ENCODE measurements around the gene TMEM164.

DNA sequence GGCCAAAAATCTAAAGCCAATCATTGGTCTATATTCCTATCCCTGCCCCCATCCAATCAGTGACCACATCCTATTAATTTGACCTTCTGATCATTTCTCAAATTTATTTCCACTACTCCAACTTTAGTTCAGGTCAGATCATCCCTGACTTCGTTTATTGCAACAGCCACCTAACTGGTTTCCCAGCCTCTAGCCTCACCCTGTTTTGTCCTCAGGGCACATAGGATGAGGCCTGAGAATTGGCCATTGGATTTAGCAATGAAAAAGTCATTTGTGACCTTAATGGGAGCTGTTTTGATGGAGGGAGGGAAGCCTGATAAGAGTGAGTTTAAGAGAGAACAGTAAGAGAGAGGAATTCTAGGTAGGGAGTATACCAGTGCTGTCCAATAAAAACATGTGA is 160.0 kb downstream of the TMEM164 start:
- TF ChIP-seq EZH2phosphoT487 (IDR thresholded peaks at IDR 0.05; ENCODE audit: unreplicated experiment) (no peak), EZH2 (IDR thresholded peaks at IDR 0.05; ENCODE audit: low read depth, unreplicated experiment) (no peak), POLR2AphosphoS5 (IDR thresholded peaks at IDR 0.05; ENCODE audit: low read depth) (no peak), CREB1 (CRISPR knock-in tag; IDR thresholded peaks at IDR 0.05; ENCODE audit: low read depth) (no peak), ETS1 (IDR thresholded peaks at IDR 0.05) (no peak), JUNB (IDR thresholded peaks at IDR 0.05; ENCODE audit: unreplicated experiment) (no peak), ZNF114 (CRISPR knock-in tag; IDR thresholded peaks at IDR 0.05) (no peak), ZNF331 (CRISPR knock-in tag; IDR thresholded peaks at IDR 0.05; ENCODE audit: low read depth) (no peak)
- TF ChIP-seq, protein P1, sequence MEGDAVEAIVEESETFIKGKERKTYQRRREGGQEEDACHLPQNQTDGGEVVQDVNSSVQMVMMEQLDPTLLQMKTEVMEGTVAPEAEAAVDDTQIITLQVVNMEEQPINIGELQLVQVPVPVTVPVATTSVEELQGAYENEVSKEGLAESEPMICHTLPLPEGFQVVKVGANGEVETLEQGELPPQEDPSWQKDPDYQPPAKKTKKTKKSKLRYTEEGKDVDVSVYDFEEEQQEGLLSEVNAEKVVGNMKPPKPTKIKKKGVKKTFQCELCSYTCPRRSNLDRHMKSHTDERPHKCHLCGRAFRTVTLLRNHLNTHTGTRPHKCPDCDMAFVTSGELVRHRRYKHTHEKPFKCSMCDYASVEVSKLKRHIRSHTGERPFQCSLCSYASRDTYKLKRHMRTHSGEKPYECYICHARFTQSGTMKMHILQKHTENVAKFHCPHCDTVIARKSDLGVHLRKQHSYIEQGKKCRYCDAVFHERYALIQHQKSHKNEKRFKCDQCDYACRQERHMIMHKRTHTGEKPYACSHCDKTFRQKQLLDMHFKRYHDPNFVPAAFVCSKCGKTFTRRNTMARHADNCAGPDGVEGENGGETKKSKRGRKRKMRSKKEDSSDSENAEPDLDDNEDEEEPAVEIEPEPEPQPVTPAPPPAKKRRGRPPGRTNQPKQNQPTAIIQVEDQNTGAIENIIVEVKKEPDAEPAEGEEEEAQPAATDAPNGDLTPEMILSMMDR (conservative IDR thresholded peaks at IDR 0.05; ENCODE audit: low read depth in 2 of 2) = no peak
- TF ChIP-seq, protein P2, sequence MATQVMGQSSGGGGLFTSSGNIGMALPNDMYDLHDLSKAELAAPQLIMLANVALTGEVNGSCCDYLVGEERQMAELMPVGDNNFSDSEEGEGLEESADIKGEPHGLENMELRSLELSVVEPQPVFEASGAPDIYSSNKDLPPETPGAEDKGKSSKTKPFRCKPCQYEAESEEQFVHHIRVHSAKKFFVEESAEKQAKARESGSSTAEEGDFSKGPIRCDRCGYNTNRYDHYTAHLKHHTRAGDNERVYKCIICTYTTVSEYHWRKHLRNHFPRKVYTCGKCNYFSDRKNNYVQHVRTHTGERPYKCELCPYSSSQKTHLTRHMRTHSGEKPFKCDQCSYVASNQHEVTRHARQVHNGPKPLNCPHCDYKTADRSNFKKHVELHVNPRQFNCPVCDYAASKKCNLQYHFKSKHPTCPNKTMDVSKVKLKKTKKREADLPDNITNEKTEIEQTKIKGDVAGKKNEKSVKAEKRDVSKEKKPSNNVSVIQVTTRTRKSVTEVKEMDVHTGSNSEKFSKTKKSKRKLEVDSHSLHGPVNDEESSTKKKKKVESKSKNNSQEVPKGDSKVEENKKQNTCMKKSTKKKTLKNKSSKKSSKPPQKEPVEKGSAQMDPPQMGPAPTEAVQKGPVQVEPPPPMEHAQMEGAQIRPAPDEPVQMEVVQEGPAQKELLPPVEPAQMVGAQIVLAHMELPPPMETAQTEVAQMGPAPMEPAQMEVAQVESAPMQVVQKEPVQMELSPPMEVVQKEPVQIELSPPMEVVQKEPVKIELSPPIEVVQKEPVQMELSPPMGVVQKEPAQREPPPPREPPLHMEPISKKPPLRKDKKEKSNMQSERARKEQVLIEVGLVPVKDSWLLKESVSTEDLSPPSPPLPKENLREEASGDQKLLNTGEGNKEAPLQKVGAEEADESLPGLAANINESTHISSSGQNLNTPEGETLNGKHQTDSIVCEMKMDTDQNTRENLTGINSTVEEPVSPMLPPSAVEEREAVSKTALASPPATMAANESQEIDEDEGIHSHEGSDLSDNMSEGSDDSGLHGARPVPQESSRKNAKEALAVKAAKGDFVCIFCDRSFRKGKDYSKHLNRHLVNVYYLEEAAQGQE (IDR thresholded peaks at IDR 0.05; ENCODE audit: unreplicated experiment) = no peak
